Right cardiac atrium (tissue), 5 donors: Measurements from ENCODE around the gene PLEK. TPM values are rescaled to one million over a fixed set of nuclear protein-coding genes. Genes with fewer than 3 reads are reported as not detected.

ENCODE experiments used
- ATAC-seq, 2 donors: fragments of 200-7000 bp; cut with Tn5 transposase; one replicate each; pipeline versions ENCODE4 v1.8.0 to v1.9.1; 2020; ENCODE audit warnings: moderate library complexity in 2 of 2, mild to moderate bottlenecking in 1 of 2
- DNase-seq, 3 donors: peaks; one replicate each; pipeline ENCODE4 v3.0.0-alpha.2; 2020
- H3K27ac ChIP-seq: one replicate; pipeline ENCODE4 v1.5.1; 2013; ENCODE audit warnings: mild to moderate bottlenecking, low read length, control low read depth, moderate library complexity
- H3K27me3 ChIP-seq: one replicate; pipeline ENCODE4 v1.6.1; 2013; ENCODE audit not compliant: control insufficient read depth, insufficient read depth
- H3K4me1 ChIP-seq: one replicate; pipeline ENCODE4 v1.6.1; 2013; ENCODE audit warnings: low read length; ENCODE audit not compliant: control insufficient read depth, insufficient read depth
- H3K4me3 ChIP-seq: one replicate; pipeline ENCODE4 v1.5.1; 2013; ENCODE audit warnings: low read length, control low read depth
- H3K9me3 ChIP-seq: one replicate; pipeline ENCODE4 v1.6.1; 2013; ENCODE audit warnings: low read length; ENCODE audit not compliant: control insufficient read depth
- WGBS: extraction: QIAGEN DNeasy Blood & Tissue Kit; methylation state at CpG from one replicate; pipeline ENCODE4 v1.1.7; 2013; 5-methylcytosine and 5-hydroxymethylcytosine counted together
- intact Hi-C, 4 donors: fragments of 100-400 bp; cut with DNase I; formaldehyde crosslinking; loops; one replicate each; pipeline versions ENCODE4 v1.11.0 to v1.14.0; 2022 to 2023
- polyA plus RNA-seq: library from polyadenylated mRNA; stranded (reverse); fragments of 200-250 nt; gene quantifications from one replicate; pipeline ENCODE4 v1.2.3, GENCODE V29; 2013
- total RNA-seq, 4 donors: library from RNA; stranded (reverse); fragmentation: NEBNext Ultra II Directional; extraction: Animal tissue kit (Norgen Biotek cat#: 25700); gene quantifications; one replicate each; pipeline ENCODE4 v1.2.1, GENCODE V29; 2021
- donor health status: healthy with polysubstance abuse.
- donor health status: DM: no; HTN: yes; CAD: no.
- donor health status: DM: no; HTN: no; CAD: no.
- donor health status: DM: no; HTN: yes; CAD: no; lungs with severe emphysema.
- donor health status: DM: yes; HTN: yes; CAD: no.

PLEK gene
- total and polyA plus RNA-seq, 5 donors, result 1.3 to 6.6 (median 4.2) TPM

DNA sequence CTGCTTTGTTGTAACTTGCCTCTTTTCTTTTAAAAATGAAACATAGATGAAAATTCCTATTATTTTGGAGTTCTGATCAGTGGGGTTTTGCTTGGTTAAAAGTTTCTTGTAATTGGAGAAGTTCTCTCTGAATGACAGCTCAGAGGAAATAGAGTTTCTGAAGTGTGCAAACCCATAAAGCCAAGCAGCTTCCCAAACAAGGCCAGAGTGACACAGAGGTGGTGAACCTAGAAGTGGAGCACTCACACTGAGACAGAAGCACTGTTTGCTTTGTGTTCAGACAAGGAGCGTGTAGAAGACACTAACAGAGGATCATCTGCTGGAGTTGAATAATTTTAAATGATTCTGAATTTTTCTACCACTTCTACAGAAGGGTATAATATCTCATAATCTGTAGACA lies 52.8 kb downstream of the PLEK start:
- Histone ChIP-seq H3K4me3 (no peak overlapping the region), H3K27ac (no peak overlapping the region), H3K4me1 (peaks cover 4% of the 10 kb centered on the region), H3K9me3 (no peaks in the 10 kb centered on the region), H3K27me3 (no peaks in the 10 kb centered on the region)
- DNase-seq, result no peak
- ATAC-seq, result no peak
- intact Hi-C loops, result no loop called here
- WGBS, result 88% methylated on average over 1 of the region's 1 CpG

DNA sequence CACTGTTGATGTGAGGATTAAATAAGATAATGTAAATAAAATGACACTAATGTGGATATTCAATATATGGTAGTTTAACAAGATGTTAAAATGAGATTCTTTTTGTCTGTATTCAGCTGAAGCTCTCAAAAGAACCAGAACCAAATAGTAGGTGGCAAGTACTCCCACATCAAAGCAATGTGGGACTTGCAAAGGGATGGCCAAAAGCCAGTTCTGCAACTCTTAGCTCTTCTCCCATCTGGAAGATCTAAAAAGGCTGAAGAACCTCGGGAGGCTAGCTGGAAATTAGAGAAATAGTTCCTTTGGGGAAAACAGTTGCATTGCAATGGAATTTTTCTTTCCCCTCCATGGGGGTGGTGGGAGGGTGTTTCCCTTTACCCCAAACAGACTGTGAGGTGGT lies 53.3 kb downstream of the PLEK start:
- Histone ChIP-seq H3K27me3 (no peaks in the 10 kb centered on the region), H3K9me3 (no peaks in the 10 kb centered on the region), H3K4me1 (peaks cover 4% of the 10 kb centered on the region), H3K4me3 (no peak overlapping the region), H3K27ac (no peak overlapping the region)
- intact Hi-C loops, result no loop called here
- ATAC-seq, result no peak
- 52% methylated on average over 1 of the region's 1 CpG for WGBS
- DNase-seq, result no peak

DNA sequence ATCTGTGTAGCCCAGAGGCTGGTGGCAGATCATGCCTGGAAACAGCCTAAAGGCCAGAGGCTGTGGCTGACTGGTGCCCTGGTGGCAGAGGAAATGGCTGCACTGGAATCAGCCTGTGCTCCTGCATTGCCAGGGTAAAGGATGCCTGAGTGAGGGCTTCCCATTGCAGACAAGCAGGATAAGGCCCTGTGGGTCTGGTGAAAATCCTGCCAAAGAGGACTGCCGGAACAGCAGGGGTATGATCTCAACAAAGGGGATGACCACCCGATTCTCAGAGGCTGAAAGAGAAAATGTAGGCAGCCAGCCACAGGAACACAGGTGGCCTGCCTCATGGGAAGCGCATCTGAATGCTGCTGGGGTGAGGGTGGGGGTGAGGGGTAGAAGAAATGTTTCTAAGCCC lies 53.8 kb downstream of the PLEK start:
- ATAC-seq, result no peak
- Histone ChIP-seq H3K4me3 (no peak overlapping the region), H3K27me3 (no peaks in the 10 kb centered on the region), H3K4me1 (peaks cover 4% of the 10 kb centered on the region), H3K9me3 (no peaks in the 10 kb centered on the region), H3K27ac (no peak overlapping the region)
- DNase-seq, result no peak
- 84% methylated on average over 3 of the region's 3 CpGs for WGBS
- intact Hi-C loops, result no loop called here

DNA sequence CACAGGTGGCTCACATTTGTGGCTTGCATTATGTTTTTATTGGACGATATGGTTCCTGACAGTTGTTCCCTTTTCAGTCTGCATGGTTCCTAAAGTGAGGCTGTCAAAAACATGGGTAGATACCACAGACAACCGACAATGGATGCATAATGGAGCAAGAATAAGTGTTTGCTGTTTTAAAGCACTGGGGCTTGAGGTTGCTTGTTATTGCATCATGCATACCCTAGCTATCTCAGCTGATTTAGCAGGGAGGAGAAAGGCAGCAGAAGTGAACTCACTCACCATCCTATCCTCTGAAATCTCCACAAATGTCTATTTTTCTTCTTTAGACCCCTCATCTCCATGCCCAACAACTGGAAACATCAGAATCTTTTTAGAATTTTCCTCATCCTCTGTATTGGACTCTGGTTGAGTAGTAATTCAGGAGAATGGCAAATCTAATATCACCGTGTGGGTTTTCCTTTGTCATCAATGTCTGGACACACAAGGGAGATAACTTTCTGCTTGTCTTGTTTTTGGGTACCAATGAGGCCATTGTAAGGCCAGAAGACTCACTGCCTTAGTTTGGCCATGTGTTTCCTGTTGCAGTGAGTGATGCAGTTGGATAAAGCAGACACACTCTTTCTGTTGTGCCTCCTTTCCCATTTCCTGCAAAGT lies 55.3 kb downstream of the PLEK start:
- no peak overlapping the region for H3K4me3 ChIP-seq
- DNase-seq (no peak), ATAC-seq (no peak)
- intact Hi-C loops, result no loop called here
- no peaks in the 10 kb centered on the region for H3K9me3 ChIP-seq
- H3K4me1 ChIP-seq, result peaks cover 4% of the 10 kb centered on the region
- 52% methylated on average over 3 of the region's 3 CpGs for WGBS
- no peak overlapping the region for H3K27ac ChIP-seq
- H3K27me3 ChIP-seq, result no peaks in the 10 kb centered on the region

DNA sequence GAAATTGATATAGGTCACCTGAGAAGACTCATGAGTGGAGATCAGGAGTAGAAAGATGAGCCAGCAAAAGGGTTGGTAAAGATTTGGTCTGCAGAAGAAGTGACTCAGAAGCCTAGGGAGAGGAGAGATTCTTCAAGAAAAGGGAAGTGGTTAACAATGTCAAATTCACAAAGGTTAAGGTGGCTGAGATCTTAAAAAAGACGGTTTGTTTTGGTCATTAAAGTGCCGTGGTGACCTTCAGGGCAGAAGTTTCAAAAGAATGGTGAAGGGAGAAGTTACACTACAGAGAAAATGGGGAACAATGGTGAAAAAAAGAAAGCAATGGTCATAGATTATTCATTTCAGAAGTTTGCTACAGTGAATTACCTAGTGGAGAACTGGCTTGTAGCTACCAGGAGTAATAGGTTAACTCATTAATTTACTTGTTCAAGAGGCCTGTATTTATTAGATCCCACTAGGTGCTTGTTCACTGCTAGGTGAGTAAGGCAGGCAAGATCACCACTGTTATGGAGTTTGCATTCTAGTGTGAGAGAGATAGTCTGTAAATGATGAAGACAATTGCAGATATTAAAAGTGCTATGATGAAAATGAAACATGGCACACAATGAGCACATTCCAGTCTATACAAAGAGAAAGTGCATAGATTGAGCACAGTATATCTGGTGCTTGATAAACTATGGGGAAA lies 59.0 kb downstream of the PLEK start:
- intact Hi-C loops, result no loop called here
- H3K4me1 ChIP-seq, result peaks cover 3% of the 10 kb centered on the region
- H3K4me3 ChIP-seq, result no peak overlapping the region
- H3K27me3 ChIP-seq, result no peaks in the 10 kb centered on the region
- 67% methylated on average over 2 of the region's 2 CpGs for WGBS
- H3K9me3 ChIP-seq, result no peaks in the 10 kb centered on the region
- no peak overlapping the region for H3K27ac ChIP-seq
- no peak for DNase-seq
- ATAC-seq, result no peak

DNA sequence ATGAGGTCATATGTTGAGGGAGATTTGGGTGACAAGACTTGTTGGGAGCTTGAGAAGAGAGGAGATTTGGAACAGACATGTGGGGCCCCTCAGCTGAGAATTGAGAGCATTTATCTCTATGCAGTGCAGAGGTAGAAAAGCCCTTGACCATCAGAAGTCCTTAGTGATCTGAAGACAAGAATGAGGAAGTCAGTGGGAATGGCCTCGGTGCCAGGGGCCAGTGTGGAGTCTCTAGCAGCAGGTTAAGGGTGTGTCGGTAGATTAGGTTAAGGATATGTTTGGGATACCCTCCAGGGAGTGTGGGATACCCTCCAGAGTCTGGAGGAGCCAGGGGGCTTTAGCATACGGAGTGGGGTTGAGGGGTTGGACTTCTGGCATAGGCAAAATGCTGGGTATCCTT lies 60.4 kb downstream of the PLEK start:
- ATAC-seq (no peak), DNase-seq (no peak)
- H3K27ac ChIP-seq, result no peak overlapping the region
- 85% methylated on average over 3 of the region's 3 CpGs for WGBS
- no peak overlapping the region for H3K4me3 ChIP-seq
- H3K9me3 ChIP-seq, result no peaks in the 10 kb centered on the region
- no peaks in the 10 kb centered on the region for H3K27me3 ChIP-seq
- peaks cover 3% of the 10 kb centered on the region for H3K4me1 ChIP-seq
- intact Hi-C loops, result no loop called here

DNA sequence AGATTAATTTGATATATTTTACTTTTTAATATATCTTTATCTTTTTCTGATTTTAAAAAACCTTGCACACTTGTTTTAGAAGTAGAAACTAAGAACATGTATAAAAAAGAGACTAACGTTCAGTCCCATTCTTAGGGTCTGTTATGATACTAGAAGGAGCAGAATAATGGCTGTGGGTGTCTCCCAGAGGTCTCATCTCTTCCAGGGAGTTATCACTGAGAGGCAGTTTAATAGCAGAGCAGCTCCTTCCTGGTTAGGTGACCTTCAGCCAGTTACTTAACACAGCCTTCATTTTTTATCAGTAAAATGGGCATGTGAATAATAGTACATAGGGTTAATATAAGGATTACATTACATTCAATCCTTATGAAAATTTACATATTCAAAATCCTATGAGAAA lies 61.4 kb downstream of the PLEK start:
- H3K4me1 ChIP-seq, result peaks cover 3% of the 10 kb centered on the region
- ATAC-seq (no peak), DNase-seq (no peak)
- H3K27me3 ChIP-seq, result no peaks in the 10 kb centered on the region
- intact Hi-C loops, result no loop called here
- no peak overlapping the region for H3K4me3 ChIP-seq
- H3K27ac ChIP-seq, result no peak overlapping the region
- H3K9me3 ChIP-seq, result no peaks in the 10 kb centered on the region
- 93% methylated on average over 1 of the region's 1 CpG for WGBS

DNA sequence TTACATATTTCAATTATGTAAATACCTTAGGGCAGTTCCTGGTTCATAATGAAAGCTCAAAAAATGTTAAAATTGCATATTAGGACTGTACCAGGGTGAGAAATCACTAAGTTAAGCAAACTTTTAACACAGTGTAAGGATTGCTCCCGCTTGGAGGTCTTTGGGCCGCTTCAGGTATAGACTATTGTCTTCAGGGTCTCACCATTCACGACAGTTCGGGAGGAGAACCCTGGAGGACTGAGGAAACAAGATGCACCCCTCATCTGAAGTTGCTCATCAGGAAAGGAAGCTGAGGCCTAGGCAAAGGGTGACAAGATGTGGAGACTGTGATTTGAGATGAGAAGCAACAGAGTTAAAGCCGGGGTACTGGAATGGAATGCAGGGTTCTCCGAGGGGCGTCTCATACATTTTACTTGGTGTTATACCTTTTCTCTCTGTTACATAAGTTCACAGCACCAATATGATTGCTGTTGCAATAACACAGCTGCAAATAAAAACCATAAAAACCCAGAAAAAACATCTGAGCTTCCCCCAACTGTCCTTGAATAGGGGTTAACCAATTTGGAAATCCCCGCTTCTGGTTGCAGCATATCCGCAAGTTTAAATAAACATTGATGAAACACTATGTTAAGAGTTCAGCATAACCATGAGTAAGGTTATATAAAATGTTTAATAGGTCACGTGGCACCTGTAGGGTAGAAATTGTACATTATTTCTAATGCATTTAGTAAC lies 61.9 kb downstream of the PLEK start:
- ATAC-seq, result no peak
- no peak overlapping the region for H3K27ac ChIP-seq
- WGBS, result 86% methylated on average over 10 of the region's 10 CpGs

DNA sequence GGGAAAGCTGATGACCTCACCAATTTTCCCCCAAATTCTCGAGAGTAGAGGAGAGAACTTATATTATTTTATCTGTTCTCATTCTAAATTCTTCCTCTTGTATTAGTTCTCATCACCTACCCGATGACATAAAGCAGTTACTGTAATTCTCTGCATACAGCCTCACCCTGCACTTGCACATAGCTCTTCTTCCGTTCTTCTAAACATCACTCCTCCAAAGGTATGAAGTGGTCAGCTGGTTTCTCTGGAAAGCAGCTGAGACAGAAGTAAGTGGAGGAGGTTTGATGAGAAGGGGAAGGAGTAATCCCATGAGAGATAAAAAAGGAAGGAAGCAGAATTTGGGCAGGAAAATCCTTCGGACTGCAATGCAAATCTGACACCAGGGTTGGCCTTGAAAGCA lies 63.0 kb downstream of the PLEK start:
- no peak overlapping the region for H3K4me3 ChIP-seq
- H3K27me3 ChIP-seq, result no peaks in the 10 kb centered on the region
- ATAC-seq (peak in 1 of 2 donors; percentile 24), DNase-seq (no peak)
- intact Hi-C loops, result no loop called here
- H3K4me1 ChIP-seq, result peaks cover 3% of the 10 kb centered on the region
- no peak overlapping the region for H3K27ac ChIP-seq
- 30% methylated on average over 4 of the region's 4 CpGs for WGBS
- H3K9me3 ChIP-seq, result no peaks in the 10 kb centered on the region

More for the DNA sequence above, 61.9 kb downstream of the PLEK start:
- no peak for DNase-seq
- H3K9me3 ChIP-seq, result no peaks in the 10 kb centered on the region
- no peaks in the 10 kb centered on the region for H3K27me3 ChIP-seq
- intact Hi-C loops, result no loop called here
- H3K4me1 ChIP-seq, result peaks cover 3% of the 10 kb centered on the region
- no peak overlapping the region for H3K4me3 ChIP-seq

DNA sequence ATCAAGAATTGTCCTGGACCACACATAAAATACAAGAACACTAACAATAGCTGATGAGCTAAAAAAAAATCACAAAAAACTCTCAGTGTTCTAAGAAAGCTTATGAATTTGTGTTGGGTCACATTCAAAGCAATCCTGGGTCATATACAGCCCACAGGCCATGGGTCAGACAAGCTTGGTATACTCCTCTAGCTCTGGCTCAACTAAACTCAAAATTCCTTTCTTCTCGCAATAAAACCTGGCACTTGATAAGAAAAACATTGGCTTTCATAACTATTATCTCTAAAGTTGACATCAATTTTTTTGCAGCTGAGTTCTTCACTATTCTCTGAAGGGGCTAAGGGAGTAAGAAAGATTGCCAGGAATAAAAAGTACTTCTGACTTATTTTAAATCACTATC lies 63.7 kb downstream of the PLEK start:
- Histone ChIP-seq H3K27me3 (no peaks in the 10 kb centered on the region), H3K4me3 (no peak overlapping the region), H3K4me1 (peaks cover 3% of the 10 kb centered on the region), H3K27ac (no peak overlapping the region), H3K9me3 (no peaks in the 10 kb centered on the region)
- no peak for ATAC-seq
- no peak for DNase-seq
- intact Hi-C loops, result no loop called here
- 58% methylated on average over 1 of the region's 1 CpG for whole genome bisulfite sequencing

DNA sequence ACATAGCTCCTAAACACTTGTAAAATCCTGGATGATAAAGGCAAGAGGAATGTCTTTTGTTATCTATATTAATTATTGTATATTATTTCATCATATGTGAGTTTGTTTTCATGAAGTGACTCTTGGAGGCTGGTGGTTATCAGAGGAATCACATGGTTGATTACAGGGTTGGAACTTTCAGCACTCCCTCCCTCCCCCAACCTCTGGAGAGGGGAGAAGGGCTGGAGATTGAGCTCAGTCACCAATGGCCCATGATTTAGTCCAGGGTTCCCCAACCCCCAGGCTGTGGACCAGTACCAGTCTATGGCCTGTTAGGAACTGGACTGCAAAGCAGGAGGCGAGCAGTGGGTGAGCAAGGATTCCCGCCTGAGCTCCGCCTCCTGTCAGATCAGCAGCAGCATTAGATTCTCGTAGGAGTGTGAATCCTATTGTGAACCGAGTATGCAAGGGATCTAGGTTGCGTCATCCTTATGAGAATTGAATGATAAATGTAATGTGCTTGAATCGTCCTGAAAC lies 64.3 kb downstream of the PLEK start:
- H3K9me3 ChIP-seq, result no peaks in the 10 kb centered on the region
- WGBS, result 75% methylated on average over 7 of the region's 7 CpGs
- H3K27me3 ChIP-seq, result no peaks in the 10 kb centered on the region
- no peak overlapping the region for H3K27ac ChIP-seq
- DNase-seq (no peak), ATAC-seq (no peak)
- intact Hi-C loops, result no loop called here
- H3K4me1 ChIP-seq, result peaks cover 3% of the 10 kb centered on the region
- H3K4me3 ChIP-seq, result no peak overlapping the region
